ENCODE data around the gene IL1F10. TPM values are rescaled to one million over a fixed set of nuclear protein-coding genes. Genes with fewer than 3 reads are reported as not detected.

Gene IL1F10
- total RNA-seq, 1 donor from 2014 or later: not detected

- Mint-ChIP-seq H3K27me3 (ENCODE audit: insufficient read depth, low read depth) (no peaks in the 10 kb centered on the region), H3K4me1 (no peaks in the 10 kb centered on the region), H3K9me3 (no peaks in the 10 kb centered on the region), H3K27ac (no peak overlapping the region), H3K4me3 (no peak overlapping the region), H3K36me3 (no peaks in the 10 kb centered on the region)
- DNase-seq (ENCODE audit: low spot score): no peak
- TF ChIP-seq EZH2 (IDR thresholded peaks at IDR 0.05) (no peak), CTCF (IDR thresholded peaks at IDR 0.05) (no peak), EZH2phosphoT487 (IDR thresholded peaks at IDR 0.05) (no peak)
- H3K4me2 ChIP-seq: no peak overlapping the region
- H3K9me3 ChIP-seq (ENCODE audit: low read depth): no peaks in the 10 kb centered on the region
- no peak overlapping the region for H3K9ac ChIP-seq
- H3K4me1 ChIP-seq: no peaks in the 10 kb centered on the region
- H3K4me3 ChIP-seq: no peak overlapping the region
- H4K20me1 ChIP-seq (ENCODE audit: low read depth): no peaks in the 10 kb centered on the region
- no peak overlapping the region for H3K27ac ChIP-seq
- H2AFZ ChIP-seq (replicated peaks): no peak overlapping the region
- no peaks in the 10 kb centered on the region for H3K36me3 ChIP-seq
- peaks cover 8% of the 10 kb centered on the region for H3K27me3 ChIP-seq
- no peaks in the 10 kb centered on the region for H3K79me2 ChIP-seq (ENCODE audit: low read depth)
- no peaks in the 10 kb centered on the region for H3F3A ChIP-seq (ENCODE audit: low read depth)
Observed at GRCh38 chr2:113039719-113040118, 28.1 kb upstream of the IL1F10 start.

- Mint-ChIP-seq H3K27me3 (ENCODE audit: insufficient read depth, low read depth) (no peaks in the 10 kb centered on the region), H3K4me3 (no peak overlapping the region), H3K27ac (no peak overlapping the region), H3K36me3 (no peaks in the 10 kb centered on the region), H3K4me1 (no peaks in the 10 kb centered on the region), H3K9me3 (peaks cover 2% of the 10 kb centered on the region)
- Histone ChIP-seq H3K4me2 (no peak overlapping the region), H3K79me2 (ENCODE audit: low read depth) (no peaks in the 10 kb centered on the region), H3K27me3 (peaks cover 10% of the 10 kb centered on the region), H3K4me3 (no peak overlapping the region), H3K4me1 (no peaks in the 10 kb centered on the region), H2AFZ (replicated peaks) (no peak overlapping the region), H4K20me1 (ENCODE audit: low read depth) (no peaks in the 10 kb centered on the region), H3K36me3 (no peaks in the 10 kb centered on the region), H3F3A (ENCODE audit: low read depth) (no peaks in the 10 kb centered on the region), H3K9ac (no peak overlapping the region), H3K9me3 (ENCODE audit: low read depth) (no peaks in the 10 kb centered on the region), H3K27ac (no peak overlapping the region)
- no peak for DNase-seq (ENCODE audit: low spot score)
- no peak for TF ChIP-seq CTCF (IDR thresholded peaks at IDR 0.05)
- no peak for TF ChIP-seq EZH2 (IDR thresholded peaks at IDR 0.05)
- no peak for TF ChIP-seq EZH2phosphoT487 (IDR thresholded peaks at IDR 0.05)
Observed at GRCh38 chr2:113041871-113042270, 25.9 kb upstream of the IL1F10 start.

GRCh38 chr2:113046465-113046864 lies 21.3 kb upstream of the IL1F10 start:
- DNase-seq (ENCODE audit: low spot score): no peak
- H2AFZ ChIP-seq (replicated peaks): no peak overlapping the region
- no peaks in the 10 kb centered on the region for H3K4me1 ChIP-seq
- H3K27me3 ChIP-seq: peaks cover 4% of the 10 kb centered on the region
- H3K36me3 Mint-ChIP-seq: no peaks in the 10 kb centered on the region
- no peak overlapping the region for H3K27ac ChIP-seq
- no peak overlapping the region for H3K4me2 ChIP-seq
- H3K4me1 Mint-ChIP-seq: no peaks in the 10 kb centered on the region
- TF ChIP-seq EZH2phosphoT487 (IDR thresholded peaks at IDR 0.05) (no peak), CTCF (IDR thresholded peaks at IDR 0.05) (no peak)
- H3K9me3 Mint-ChIP-seq: peaks cover 5% of the 10 kb centered on the region
- no peak overlapping the region for H3K4me3 Mint-ChIP-seq
- no peaks in the 10 kb centered on the region for H4K20me1 ChIP-seq (ENCODE audit: low read depth)
- no peaks in the 10 kb centered on the region for H3F3A ChIP-seq (ENCODE audit: low read depth)
- H3K4me3 ChIP-seq: no peak overlapping the region
- no peak overlapping the region for H3K27ac Mint-ChIP-seq
- no peaks in the 10 kb centered on the region for H3K9me3 ChIP-seq (ENCODE audit: low read depth)
- H3K9ac ChIP-seq: no peak overlapping the region
- no peaks in the 10 kb centered on the region for H3K27me3 Mint-ChIP-seq (ENCODE audit: insufficient read depth, low read depth)
- no peaks in the 10 kb centered on the region for H3K79me2 ChIP-seq (ENCODE audit: low read depth)
- no peaks in the 10 kb centered on the region for H3K36me3 ChIP-seq
